ENCODE results near the gene IGFBP4.

DNA sequence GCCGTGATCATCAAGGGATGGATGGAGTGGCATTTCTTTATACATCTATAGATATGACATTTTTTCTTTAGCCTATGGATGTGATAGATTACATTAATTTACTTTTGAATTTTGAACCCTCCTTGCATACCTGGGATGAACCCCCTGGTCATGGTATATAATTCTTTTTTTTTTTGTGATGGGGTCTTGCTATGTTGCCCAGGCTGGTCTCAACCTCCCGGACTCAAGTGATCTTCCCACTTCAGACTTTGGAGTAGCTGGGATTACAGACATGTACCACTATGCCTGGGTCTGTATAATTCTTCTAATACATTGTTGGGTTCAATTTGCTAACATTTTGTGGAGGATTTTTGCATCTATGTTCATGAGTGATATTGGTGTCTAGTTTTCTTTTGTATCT lies 59.9 kb downstream of the IGFBP4 start:
- TF ChIP-seq, protein P1, sequence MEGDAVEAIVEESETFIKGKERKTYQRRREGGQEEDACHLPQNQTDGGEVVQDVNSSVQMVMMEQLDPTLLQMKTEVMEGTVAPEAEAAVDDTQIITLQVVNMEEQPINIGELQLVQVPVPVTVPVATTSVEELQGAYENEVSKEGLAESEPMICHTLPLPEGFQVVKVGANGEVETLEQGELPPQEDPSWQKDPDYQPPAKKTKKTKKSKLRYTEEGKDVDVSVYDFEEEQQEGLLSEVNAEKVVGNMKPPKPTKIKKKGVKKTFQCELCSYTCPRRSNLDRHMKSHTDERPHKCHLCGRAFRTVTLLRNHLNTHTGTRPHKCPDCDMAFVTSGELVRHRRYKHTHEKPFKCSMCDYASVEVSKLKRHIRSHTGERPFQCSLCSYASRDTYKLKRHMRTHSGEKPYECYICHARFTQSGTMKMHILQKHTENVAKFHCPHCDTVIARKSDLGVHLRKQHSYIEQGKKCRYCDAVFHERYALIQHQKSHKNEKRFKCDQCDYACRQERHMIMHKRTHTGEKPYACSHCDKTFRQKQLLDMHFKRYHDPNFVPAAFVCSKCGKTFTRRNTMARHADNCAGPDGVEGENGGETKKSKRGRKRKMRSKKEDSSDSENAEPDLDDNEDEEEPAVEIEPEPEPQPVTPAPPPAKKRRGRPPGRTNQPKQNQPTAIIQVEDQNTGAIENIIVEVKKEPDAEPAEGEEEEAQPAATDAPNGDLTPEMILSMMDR (IDR thresholded peaks at IDR 0.05): no peak
- TF ChIP-seq POLR2A (IDR thresholded peaks at IDR 0.05): no peak

All from heart left ventricle (tissue), 13 donors.